ENCODE data around the gene MORF4L1.
"Not testable (repeated sequence)": the region's sequence is repeated elsewhere in the genome, so short reads cannot be mapped to it uniquely, and the experiment has no call there.

MORF4L1 gene

GRCh38 chr15:78859971-78860719, 12.5 kb upstream of the MORF4L1 start:
- peak; percentile 35 for DNase-seq

- DNase-seq = not testable (repeated sequence)
These were observed 7.1 kb upstream of the MORF4L1 start for GRCh38 chr15:78865585-78865984.

- not testable (repeated sequence) for DNase-seq
These were observed 6.7 kb upstream of the MORF4L1 start for GRCh38 chr15:78866031-78866430.

GRCh38 chr15:78866803-78867202, 5.9 kb upstream of the MORF4L1 start:
- DNase-seq = no peak

- DNase-seq = no peak
These were observed 4.3 kb upstream of the MORF4L1 start for GRCh38 chr15:78868366-78868765.

GRCh38 chr15:78871483-78872127, 1.1 kb upstream of the MORF4L1 start:
- not testable (repeated sequence) for DNase-seq

- peak; percentile 81 for DNase-seq
These were observed 492 bp downstream of the MORF4L1 start for GRCh38 chr15:78872972-78873792.

GRCh38 chr15:78873793-78874765, 1.4 kb downstream of the MORF4L1 start:
- DNase-seq = peak; percentile 25

GRCh38 chr15:78875107-78875914, 2.6 kb downstream of the MORF4L1 start:
- DNase-seq = no peak

- DNase-seq = not testable (repeated sequence)
These were observed 4.3 kb downstream of the MORF4L1 start for GRCh38 chr15:78876954-78877353.

- DNase-seq = no peak
These were observed 5.7 kb downstream of the MORF4L1 start for GRCh38 chr15:78878356-78878755.

- DNase-seq = no peak
These were observed 7.0 kb downstream of the MORF4L1 start for GRCh38 chr15:78879517-78880241.

- no peak for DNase-seq
These were observed 7.5 kb downstream of the MORF4L1 start for GRCh38 chr15:78880242-78880533.

GRCh38 chr15:78880813-78881212, 8.1 kb downstream of the MORF4L1 start:
- no peak for DNase-seq

GRCh38 chr15:78881681-78882080, 9.0 kb downstream of the MORF4L1 start:
- no peak for DNase-seq

- no peak for DNase-seq
These were observed 16.3 kb downstream of the MORF4L1 start for GRCh38 chr15:78889000-78889399.

- no peak for DNase-seq
These were observed 20.8 kb downstream of the MORF4L1 start for GRCh38 chr15:78893538-78893937.

GRCh38 chr15:78895471-78895870, 22.8 kb downstream of the MORF4L1 start:
- no peak for DNase-seq

- DNase-seq = no peak
These were observed 25.9 kb downstream of the MORF4L1 start for GRCh38 chr15:78898540-78898939.

- not testable (repeated sequence) for DNase-seq
These were observed 28.3 kb downstream of the MORF4L1 start for GRCh38 chr15:78900819-78901533.

All from effector CD8-positive, alpha-beta T cell (primary cell).